Chondrocyte (in vitro differentiated cells): ENCODE results near the gene TRABD2B. TPM values are rescaled to one million over a fixed set of nuclear protein-coding genes. Genes with fewer than 3 reads are reported as not detected.

Experiments
- DNase-seq: peaks from one replicate; pipeline ENCODE4 v3.0.0; 2021; ENCODE audit warnings: mixed read lengths, low spot score
- H3K27ac Mint-ChIP-seq: one replicate; pipeline ENCODE4 v1.8.0; 2021; ENCODE audit warnings: mild to moderate bottlenecking, moderate library complexity, mixed read lengths; ENCODE audit not compliant: unreplicated experiment
- H3K27me3 Mint-ChIP-seq: 2 replicates; pipeline ENCODE4 v1.8.0; 2021; ENCODE audit warnings: low read depth, mixed read lengths
- H3K36me3 Mint-ChIP-seq: 2 replicates; pipeline ENCODE4 v1.8.0; 2021; ENCODE audit warnings: low read depth, mixed read lengths
- H3K4me1 Mint-ChIP-seq: 2 replicates; pipeline ENCODE4 v1.8.0; 2021; ENCODE audit warnings: low read depth, mild to moderate bottlenecking, mixed read lengths
- H3K4me3 Mint-ChIP-seq: one replicate; pipeline ENCODE4 v1.8.0; 2021; ENCODE audit warnings: mild to moderate bottlenecking, moderate library complexity, mixed read lengths; ENCODE audit not compliant: unreplicated experiment
- H3K9me3 Mint-ChIP-seq: 2 replicates; pipeline ENCODE4 v1.8.0; 2021; ENCODE audit warnings: low read depth, mixed read lengths
- CTCF ChIP-seq: fragments of 200-600 bp; sonication (generic); IDR thresholded peaks from 2 replicates; pipeline ENCODE4 v1.5.0; 2021; ENCODE audit warnings: antibody characterized with exemption, mild to moderate bottlenecking, moderate library complexity
- total RNA-seq: library from RNA; stranded (reverse); gene quantifications from 3 replicates; pipeline ENCODE4 v1.2.1, GENCODE V29; 2021

TRABD2B gene
- total RNA-seq, 1 donor from 2014 or later: 0.90 TPM

DNA sequence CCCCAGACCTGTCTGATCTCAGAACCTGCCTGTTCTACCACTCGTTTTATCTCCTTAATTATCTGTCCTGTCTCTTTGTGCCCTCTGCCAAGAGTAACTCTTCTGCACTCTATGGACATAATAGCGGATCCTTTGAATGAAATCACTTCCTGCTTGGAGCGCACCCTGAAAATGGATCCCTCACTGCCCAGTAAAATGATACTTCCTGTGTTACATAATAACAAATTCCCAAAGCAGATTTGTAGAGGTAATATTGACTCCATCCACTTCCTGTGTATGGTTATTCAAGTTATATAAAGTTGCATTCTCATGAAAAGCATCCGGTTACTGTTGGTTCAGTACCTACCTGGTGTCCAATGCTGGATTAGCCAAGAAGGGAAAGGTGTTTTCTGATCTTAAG, 246.0 kb downstream of the TRABD2B start:
- Mint-ChIP-seq H3K9me3 (no peaks in the 10 kb centered on the region), H3K27ac (no peak overlapping the region), H3K4me1 (no peaks in the 10 kb centered on the region), H3K4me3 (no peak overlapping the region), H3K27me3 (peaks cover 15% of the 10 kb centered on the region), H3K36me3 (no peaks in the 10 kb centered on the region)
- no peak for TF ChIP-seq CTCF
- no peak for DNase-seq

DNA sequence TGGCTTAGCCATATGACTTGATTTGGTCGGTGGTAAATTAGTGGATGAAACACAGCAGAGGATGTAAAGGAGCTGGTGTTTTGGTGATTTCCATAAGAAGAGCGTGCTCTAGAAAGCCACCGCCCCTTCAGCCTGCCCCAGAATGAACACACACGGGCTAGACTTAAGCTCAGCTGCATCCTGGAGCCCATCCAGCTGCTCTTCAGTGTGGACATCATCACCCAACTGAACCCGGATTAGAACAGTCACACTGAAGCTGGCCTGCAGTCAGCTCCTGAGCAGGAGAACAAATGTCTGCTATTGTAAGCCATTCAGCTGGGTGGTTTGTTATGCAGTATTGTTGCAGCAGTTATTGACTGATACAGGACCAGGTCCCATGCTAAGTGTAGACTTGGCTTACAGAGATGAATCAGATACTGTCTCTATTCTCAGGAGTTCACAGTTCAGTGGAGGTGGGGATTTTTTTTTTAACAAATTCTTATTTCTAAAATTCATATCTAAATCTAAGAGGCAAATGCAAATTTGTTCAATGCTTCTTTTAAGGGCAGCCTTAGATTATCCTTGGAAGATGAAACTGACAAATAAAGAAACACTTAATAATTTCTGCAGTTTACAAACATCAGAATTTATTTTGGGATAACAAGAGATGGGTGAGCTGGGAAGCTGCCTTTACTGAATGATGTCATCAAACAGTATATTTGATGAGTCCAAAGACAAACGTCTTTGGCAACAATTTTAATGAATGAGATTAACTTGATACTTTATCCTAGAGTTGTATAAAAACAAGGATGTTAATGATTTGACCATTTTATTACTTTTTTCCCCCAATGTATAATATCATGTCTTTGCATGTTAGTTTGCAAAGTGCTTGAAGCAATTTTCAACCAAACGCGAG, 251.2 kb downstream of the TRABD2B start:
- Mint-ChIP-seq H3K9me3 (peaks cover 7% of the 10 kb centered on the region), H3K27ac (no peak overlapping the region), H3K4me3 (no peak overlapping the region), H3K4me1 (no peaks in the 10 kb centered on the region), H3K36me3 (no peaks in the 10 kb centered on the region), H3K27me3 (peaks cover 24% of the 10 kb centered on the region)
- no peak for DNase-seq
- no peak for TF ChIP-seq CTCF

DNA sequence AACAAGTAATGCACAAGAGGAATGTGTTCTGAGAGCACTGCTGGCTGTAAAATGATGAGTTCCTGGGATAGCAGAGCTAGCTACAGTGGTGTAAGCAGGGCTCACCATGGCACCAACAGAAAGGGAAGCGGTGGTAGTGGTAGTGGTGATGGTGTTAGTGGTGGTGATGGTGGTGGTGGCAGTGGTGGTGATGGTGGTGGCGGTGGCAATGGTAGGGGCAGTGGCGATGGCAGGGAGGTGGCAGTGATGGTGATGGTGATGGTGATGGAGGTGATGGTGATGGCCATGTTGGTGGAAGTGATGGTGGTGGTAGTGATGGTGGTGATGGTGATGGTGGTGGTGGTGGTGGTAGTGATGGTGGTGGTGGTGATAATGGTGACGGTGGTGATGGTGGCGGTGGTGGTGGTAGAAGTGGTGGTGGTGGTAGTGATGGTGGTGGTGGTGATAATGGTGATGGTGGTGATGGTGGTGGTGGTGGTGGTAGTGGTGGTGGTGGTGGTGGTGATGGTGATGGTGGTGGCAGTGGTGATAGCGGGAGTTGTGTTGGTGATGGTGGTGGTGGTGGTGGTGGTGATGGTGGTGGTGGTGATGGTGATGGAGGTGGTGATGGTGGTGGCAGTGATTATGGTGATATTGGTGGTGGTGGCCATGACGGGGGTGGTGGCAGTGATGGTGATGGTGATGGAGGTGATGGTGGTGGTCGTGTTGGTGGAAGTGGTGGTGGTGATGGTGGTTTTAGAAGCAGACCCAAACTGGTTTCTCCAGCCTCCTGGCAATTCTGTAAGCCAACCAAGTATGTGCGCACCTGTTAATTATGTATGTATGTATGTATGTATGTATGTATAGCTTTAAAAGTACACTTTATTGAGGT, 254.1 kb downstream of the TRABD2B start:
- no peaks in the 10 kb centered on the region for H3K4me1 Mint-ChIP-seq
- H3K27ac Mint-ChIP-seq: no peak overlapping the region
- DNase-seq: no peak
- no peak overlapping the region for H3K4me3 Mint-ChIP-seq
- peaks cover 36% of the 10 kb centered on the region for H3K27me3 Mint-ChIP-seq
- no peaks in the 10 kb centered on the region for H3K36me3 Mint-ChIP-seq
- no peak for TF ChIP-seq CTCF
- peaks cover 8% of the 10 kb centered on the region for H3K9me3 Mint-ChIP-seq

- Mint-ChIP-seq H3K4me1 (no peaks in the 10 kb centered on the region), H3K36me3 (no peaks in the 10 kb centered on the region), H3K9me3 (peaks cover 8% of the 10 kb centered on the region), H3K27me3 (peaks cover 43% of the 10 kb centered on the region), H3K27ac (no peak overlapping the region), H3K4me3 (no peak overlapping the region)
- no peak for DNase-seq
- peak; percentile 86 for TF ChIP-seq CTCF
Measured at GRCh38 chr1:47738560-47739182, 258.5 kb downstream of the TRABD2B start.

DNA sequence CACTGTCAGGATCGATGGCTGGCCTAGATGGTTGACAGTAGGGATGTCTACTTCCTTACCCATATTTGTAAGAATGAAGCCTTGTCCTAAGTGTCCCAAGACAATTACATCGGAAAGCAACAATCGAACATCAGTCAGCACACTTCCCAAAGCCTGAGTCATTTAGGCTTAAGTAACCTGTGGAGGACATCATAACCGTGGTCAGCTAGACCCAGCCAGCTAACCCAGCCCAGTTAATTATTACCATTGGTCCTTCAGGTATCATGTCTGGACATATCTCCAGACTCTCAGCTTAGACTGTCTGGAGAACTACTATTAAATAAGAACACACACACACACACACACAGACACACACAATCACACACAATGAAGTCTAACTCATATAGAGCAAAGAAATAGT, 264.7 kb downstream of the TRABD2B start:
- H3K36me3 Mint-ChIP-seq: no peaks in the 10 kb centered on the region
- no peak overlapping the region for H3K4me3 Mint-ChIP-seq
- H3K4me1 Mint-ChIP-seq: no peaks in the 10 kb centered on the region
- H3K9me3 Mint-ChIP-seq: no peaks in the 10 kb centered on the region
- DNase-seq: no peak
- no peak for TF ChIP-seq CTCF
- peaks cover 49% of the 10 kb centered on the region for H3K27me3 Mint-ChIP-seq
- no peak overlapping the region for H3K27ac Mint-ChIP-seq
